ENCODE measurements around the gene PPP2R2D. TPM values are rescaled to one million over a fixed set of nuclear protein-coding genes. Genes with fewer than 3 reads are reported as not detected.
"Not testable (repeated sequence)": the region's sequence is repeated elsewhere in the genome, so short reads cannot be mapped to it uniquely, and the experiment has no call there.

The PPP2R2D gene
- total RNA-seq, 1 experiment from 2014 or later, result 35.1 TPM

DNA sequence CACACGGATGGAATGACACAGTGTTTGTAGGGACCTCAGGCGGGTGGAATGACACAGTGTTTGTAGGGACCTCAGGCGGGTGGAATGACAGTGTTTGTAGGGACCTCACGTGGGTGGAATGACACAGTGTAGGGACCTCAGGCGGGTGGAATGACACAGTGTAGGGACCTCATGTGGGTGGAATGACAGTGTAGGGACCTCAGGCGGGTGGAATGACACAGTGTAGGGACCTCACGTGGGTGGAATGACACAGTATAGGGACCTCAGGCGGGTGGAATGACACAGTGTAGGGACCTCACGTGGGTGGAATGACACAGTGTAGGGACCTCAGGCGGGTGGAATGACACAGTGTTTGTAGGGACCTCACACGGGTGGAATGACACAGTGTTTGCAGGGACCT lies 16.7 kb downstream of the PPP2R2D start:
- not testable (repeated sequence) for H3K23ac ChIP-seq (ENCODE audit: insufficient read length, low read depth, low read length); H2BK120ac ChIP-seq (ENCODE audit: low read depth, low read length, poor library complexity, severe bottlenecking); H3K4me2 ChIP-seq (ENCODE audit: insufficient read depth, insufficient read length, low read length); H3K9me3 Mint-ChIP-seq; H2BK5ac ChIP-seq (ENCODE audit: insufficient read length, low read length); H4K5ac ChIP-seq (ENCODE audit: insufficient read length, low read depth, low read length); H2BK12ac ChIP-seq (ENCODE audit: insufficient read length, low read depth, low read length); H4K91ac ChIP-seq (ENCODE audit: insufficient read length, low read depth, low read length); H3K4me1 ChIP-seq (ENCODE audit: insufficient read depth, low read length); H3K4ac ChIP-seq (ENCODE audit: low read depth, low read length); H3K27me3 Mint-ChIP-seq (ENCODE audit: low read depth); H3K56ac ChIP-seq (ENCODE audit: insufficient read length, low read depth, low read length); H3K4me3 Mint-ChIP-seq; DNase-seq; H3K27me3 ChIP-seq (ENCODE audit: insufficient read depth, low read length); H3K27ac ChIP-seq (ENCODE audit: insufficient read length, low read depth, low read length); H3K14ac ChIP-seq (ENCODE audit: insufficient read depth, low read length); H3K23me2 ChIP-seq (ENCODE audit: insufficient read length, low read depth, low read length, poor library complexity, severe bottlenecking); H3T11ph ChIP-seq (ENCODE audit: low read length); H2AFZ ChIP-seq (ENCODE audit: low read length); H4K20me1 ChIP-seq (ENCODE audit: control insufficient read depth, insufficient read depth, insufficient read length); H3K27ac Mint-ChIP-seq; H3K9ac ChIP-seq (ENCODE audit: extremely low read depth, insufficient read length, low read length); H3K9me3 ChIP-seq (ENCODE audit: control insufficient read depth, low read depth, low read length); H4K8ac ChIP-seq (replicated peaks; ENCODE audit: insufficient read length, low read depth, low read length); H3K18ac ChIP-seq (ENCODE audit: insufficient read length, low read depth, low read length); H2BK15ac ChIP-seq (ENCODE audit: low read depth, low read length); H2AK5ac ChIP-seq (ENCODE audit: insufficient read length, low read length); H2BK20ac ChIP-seq (ENCODE audit: low read depth, low read length, poor library complexity, severe bottlenecking)
- H3K79me2 ChIP-seq (ENCODE audit: insufficient read depth, low read length), result peaks cover 19% of the 10 kb centered on the region; the same call in 1 of the 2 replicates
- peaks cover 20 to 22% of the 10 kb centered on the region in 2 experiments for H3K4me1 Mint-ChIP-seq
- H3K36me3 Mint-ChIP-seq (ENCODE audit: insufficient read depth in 1 of 3, low read depth in 3 of 3), result peaks cover 6 to 14% (median 11%) of the 10 kb centered on the region in 3 experiments; a peak in 6 of 7 replicates
- WGBS (ENCODE audit: extremely low coverage, insufficient read length, low lambda C conversion rate), result no CpG with 5 or more reads among the region's 11 CpGs
- peaks cover 13% of the 10 kb centered on the region for H3K79me1 ChIP-seq (ENCODE audit: insufficient read depth, low read depth, low read length, poor library complexity, severe bottlenecking)

DNA sequence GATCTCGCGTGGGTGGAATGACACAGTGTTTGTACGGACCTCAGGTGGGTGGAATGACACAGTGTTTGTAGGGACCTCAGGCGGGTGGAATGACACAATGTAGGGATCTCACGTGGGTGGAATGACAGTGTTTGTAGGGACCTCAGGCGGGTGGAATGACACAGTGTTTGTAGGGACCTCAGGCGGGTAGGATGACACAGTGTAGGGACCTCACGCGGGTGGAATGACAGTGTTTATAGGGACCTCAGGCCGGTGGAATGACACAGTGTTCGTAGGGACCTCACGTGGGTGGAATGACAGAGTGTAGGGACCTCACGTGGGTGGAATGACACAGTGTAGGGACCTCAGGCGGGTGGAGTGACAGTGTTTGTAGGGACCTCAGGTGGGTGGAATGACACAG lies 18.7 kb downstream of the PPP2R2D start:
- not testable (repeated sequence) for H3K9me3 ChIP-seq (ENCODE audit: control insufficient read depth, low read depth, low read length); H3K23me2 ChIP-seq (ENCODE audit: insufficient read length, low read depth, low read length, poor library complexity, severe bottlenecking); H3K9ac ChIP-seq (ENCODE audit: extremely low read depth, insufficient read length, low read length); H2BK12ac ChIP-seq (ENCODE audit: insufficient read length, low read depth, low read length); H3K9me3 Mint-ChIP-seq; H2BK5ac ChIP-seq (ENCODE audit: insufficient read length, low read length); H2AFZ ChIP-seq (ENCODE audit: low read length); H3K27me3 ChIP-seq (ENCODE audit: insufficient read depth, low read length); H4K5ac ChIP-seq (ENCODE audit: insufficient read length, low read depth, low read length); H4K8ac ChIP-seq (replicated peaks; ENCODE audit: insufficient read length, low read depth, low read length); H2BK120ac ChIP-seq (ENCODE audit: low read depth, low read length, poor library complexity, severe bottlenecking); H3K27ac ChIP-seq (ENCODE audit: insufficient read length, low read depth, low read length); H3K14ac ChIP-seq (ENCODE audit: insufficient read depth, low read length); H2AK5ac ChIP-seq (ENCODE audit: insufficient read length, low read length); H3K4ac ChIP-seq (ENCODE audit: low read depth, low read length); DNase-seq; H3K4me3 Mint-ChIP-seq; H2BK15ac ChIP-seq (ENCODE audit: low read depth, low read length); H2BK20ac ChIP-seq (ENCODE audit: low read depth, low read length, poor library complexity, severe bottlenecking); H3K23ac ChIP-seq (ENCODE audit: insufficient read length, low read depth, low read length); H3K56ac ChIP-seq (ENCODE audit: insufficient read length, low read depth, low read length); H3K27me3 Mint-ChIP-seq (ENCODE audit: low read depth); H3K27ac Mint-ChIP-seq; H3K4me1 ChIP-seq (ENCODE audit: insufficient read depth, low read length); H3K36me3 Mint-ChIP-seq (ENCODE audit: insufficient read depth in 1 of 3, low read depth in 3 of 3); H4K20me1 ChIP-seq (ENCODE audit: control insufficient read depth, insufficient read depth, insufficient read length); H3T11ph ChIP-seq (ENCODE audit: low read length); H4K91ac ChIP-seq (ENCODE audit: insufficient read length, low read depth, low read length); H3K4me2 ChIP-seq (ENCODE audit: insufficient read depth, insufficient read length, low read length); H3K18ac ChIP-seq (ENCODE audit: insufficient read length, low read depth, low read length)
- Histone ChIP-seq H3K79me1 (ENCODE audit: insufficient read depth, low read depth, low read length, poor library complexity, severe bottlenecking) (peaks cover 10% of the 10 kb centered on the region), H3K79me2 (ENCODE audit: insufficient read depth, low read length) (peaks cover 22% of the 10 kb centered on the region; the same call in 1 of the 2 replicates)
- H3K4me1 Mint-ChIP-seq, result peaks cover 28 to 29% of the 10 kb centered on the region in 2 experiments
- WGBS (ENCODE audit: extremely low coverage, insufficient read length, low lambda C conversion rate), result no CpG with 5 or more reads among the region's 14 CpGs
